ENCODE measurements around the gene BBIP1.

BBIP1 gene

GRCh38 chr10:110963162-110963561 is 44.2 kb upstream of the BBIP1 start:
- DNase-seq: no peak
- Histone ChIP-seq H3K4me3 (ENCODE audit: low read depth, low read length) (no peak overlapping the region), H3K4me1 (no peaks in the 10 kb centered on the region), H3K27me3 (no peaks in the 10 kb centered on the region), H3K9me3 (no peaks in the 10 kb centered on the region), H3K36me3 (0 out of 2 replicates have a peak, but pooled peaks cover 3% of the 10 kb centered on the region)
- TF ChIP-seq, protein P1, sequence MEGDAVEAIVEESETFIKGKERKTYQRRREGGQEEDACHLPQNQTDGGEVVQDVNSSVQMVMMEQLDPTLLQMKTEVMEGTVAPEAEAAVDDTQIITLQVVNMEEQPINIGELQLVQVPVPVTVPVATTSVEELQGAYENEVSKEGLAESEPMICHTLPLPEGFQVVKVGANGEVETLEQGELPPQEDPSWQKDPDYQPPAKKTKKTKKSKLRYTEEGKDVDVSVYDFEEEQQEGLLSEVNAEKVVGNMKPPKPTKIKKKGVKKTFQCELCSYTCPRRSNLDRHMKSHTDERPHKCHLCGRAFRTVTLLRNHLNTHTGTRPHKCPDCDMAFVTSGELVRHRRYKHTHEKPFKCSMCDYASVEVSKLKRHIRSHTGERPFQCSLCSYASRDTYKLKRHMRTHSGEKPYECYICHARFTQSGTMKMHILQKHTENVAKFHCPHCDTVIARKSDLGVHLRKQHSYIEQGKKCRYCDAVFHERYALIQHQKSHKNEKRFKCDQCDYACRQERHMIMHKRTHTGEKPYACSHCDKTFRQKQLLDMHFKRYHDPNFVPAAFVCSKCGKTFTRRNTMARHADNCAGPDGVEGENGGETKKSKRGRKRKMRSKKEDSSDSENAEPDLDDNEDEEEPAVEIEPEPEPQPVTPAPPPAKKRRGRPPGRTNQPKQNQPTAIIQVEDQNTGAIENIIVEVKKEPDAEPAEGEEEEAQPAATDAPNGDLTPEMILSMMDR (IDR thresholded peaks at IDR 0.05; ENCODE audit: low read depth, low read length): no peak

DNA sequence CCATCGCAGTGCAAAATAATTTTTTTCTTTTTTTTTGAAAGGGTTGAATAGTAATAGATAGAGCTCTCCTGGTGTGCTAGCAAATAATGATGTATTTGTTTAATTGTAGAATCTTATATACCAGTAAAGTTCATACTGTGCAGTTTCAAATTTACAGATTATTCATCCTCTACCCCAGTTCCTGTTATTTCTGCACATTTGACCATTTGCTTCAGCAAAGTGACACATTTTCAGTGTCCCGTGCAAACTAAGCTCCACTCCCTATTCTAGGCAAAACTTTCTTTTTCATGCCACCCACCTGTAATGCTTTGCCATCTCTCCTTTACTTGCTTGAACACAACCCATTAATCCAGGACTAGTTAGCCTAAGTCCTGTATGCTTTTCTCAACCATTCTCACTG is 43.5 kb upstream of the BBIP1 start:
- no peak overlapping the region for H3K4me3 ChIP-seq (ENCODE audit: low read depth, low read length)
- no peak for DNase-seq
- TF ChIP-seq, protein P1 (IDR thresholded peaks at IDR 0.05; ENCODE audit: low read depth, low read length): no peak
- H3K27me3 ChIP-seq: no peaks in the 10 kb centered on the region
- H3K36me3 ChIP-seq: 0 out of 2 replicates have a peak, but pooled peaks cover 3% of the 10 kb centered on the region
- H3K4me1 ChIP-seq: no peaks in the 10 kb centered on the region
- H3K9me3 ChIP-seq: no peaks in the 10 kb centered on the region

DNA sequence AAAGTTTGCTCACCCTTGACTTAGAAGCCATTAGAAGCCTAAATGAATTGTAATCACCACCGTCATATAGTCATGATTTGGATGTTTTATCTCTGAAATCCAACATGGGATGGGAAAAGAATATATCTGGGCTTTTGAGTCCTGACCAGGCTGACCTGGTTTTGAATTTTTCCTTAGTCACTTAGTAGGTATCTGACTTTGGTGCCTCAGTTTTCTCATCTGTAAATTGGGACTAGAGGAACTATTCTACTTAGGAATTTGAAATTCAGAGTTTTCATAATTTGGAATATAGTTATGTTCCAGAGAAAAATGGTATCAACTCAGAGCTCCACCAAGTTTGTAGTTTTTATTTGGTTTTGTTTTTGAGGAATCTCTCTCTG is 41.3 kb upstream of the BBIP1 start:
- Histone ChIP-seq H3K36me3 (0 out of 2 replicates have a peak, but pooled peaks cover 3% of the 10 kb centered on the region), H3K4me3 (ENCODE audit: low read depth, low read length) (no peak overlapping the region), H3K27me3 (no peaks in the 10 kb centered on the region), H3K9me3 (no peaks in the 10 kb centered on the region), H3K4me1 (no peaks in the 10 kb centered on the region)
- TF ChIP-seq, protein P1 (IDR thresholded peaks at IDR 0.05; ENCODE audit: low read depth, low read length): no peak
- no peak for DNase-seq

DNA sequence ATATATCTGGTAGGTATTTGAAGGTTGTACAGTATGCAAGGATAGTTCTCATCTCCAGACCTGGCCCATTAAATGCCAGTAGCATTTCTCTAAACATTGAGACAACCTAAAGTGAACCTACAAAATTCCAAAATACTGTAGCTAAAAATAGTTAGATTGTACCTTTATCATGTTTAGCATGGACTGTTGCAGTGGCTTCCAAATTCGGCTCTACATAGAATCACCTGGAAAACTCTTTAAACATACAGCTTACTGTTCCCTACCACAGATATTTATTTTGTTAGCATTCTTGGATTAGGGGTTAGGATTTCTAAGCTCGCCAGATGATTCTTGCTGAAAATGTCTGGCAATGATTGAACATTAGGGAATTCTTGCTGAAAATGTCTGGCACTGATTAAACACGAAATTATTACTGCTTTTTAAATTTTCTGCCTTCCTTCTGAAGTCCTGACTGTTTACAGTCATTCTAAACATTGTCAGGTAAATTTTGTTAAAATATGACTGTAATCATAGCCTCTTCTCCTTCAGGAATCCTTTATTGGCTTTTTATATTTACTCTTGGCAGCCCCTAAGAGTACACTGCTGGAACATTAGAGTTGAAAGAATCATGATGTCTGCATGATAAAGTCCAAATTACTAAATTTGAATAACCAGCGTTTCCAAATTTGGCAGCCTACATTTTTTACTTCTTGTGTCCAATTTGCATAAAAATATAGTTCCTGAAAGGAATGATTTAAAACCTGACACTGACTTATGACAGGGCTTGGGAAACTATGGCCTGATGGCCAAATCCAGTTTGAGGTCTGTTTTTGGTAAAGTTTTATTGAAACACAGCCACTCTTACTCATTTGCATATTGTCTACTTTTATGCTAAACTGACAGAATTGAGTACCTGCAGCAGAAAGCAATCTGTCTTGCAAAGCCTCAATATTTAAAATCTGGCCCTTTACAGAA is 40.7 kb upstream of the BBIP1 start:
- 0 out of 2 replicates have a peak, but pooled peaks cover 2% of the 10 kb centered on the region for H3K36me3 ChIP-seq
- TF ChIP-seq, protein P1 (IDR thresholded peaks at IDR 0.05; ENCODE audit: low read depth, low read length): no peak
- H3K4me1 ChIP-seq: no peaks in the 10 kb centered on the region
- DNase-seq: no peak
- no peaks in the 10 kb centered on the region for H3K9me3 ChIP-seq
- H3K4me3 ChIP-seq (ENCODE audit: low read depth, low read length): no peak overlapping the region
- no peaks in the 10 kb centered on the region for H3K27me3 ChIP-seq

GRCh38 chr10:110957606-110958005 is 38.6 kb upstream of the BBIP1 start:
- no peaks in the 10 kb centered on the region for H3K27me3 ChIP-seq
- H3K4me1 ChIP-seq: no peaks in the 10 kb centered on the region
- no peaks in the 10 kb centered on the region for H3K9me3 ChIP-seq
- H3K36me3 ChIP-seq: no peaks in the 10 kb centered on the region
- DNase-seq: no peak
- TF ChIP-seq, protein P1 (IDR thresholded peaks at IDR 0.05; ENCODE audit: low read depth, low read length): no peak
- no peak overlapping the region for H3K4me3 ChIP-seq (ENCODE audit: low read depth, low read length)

DNA sequence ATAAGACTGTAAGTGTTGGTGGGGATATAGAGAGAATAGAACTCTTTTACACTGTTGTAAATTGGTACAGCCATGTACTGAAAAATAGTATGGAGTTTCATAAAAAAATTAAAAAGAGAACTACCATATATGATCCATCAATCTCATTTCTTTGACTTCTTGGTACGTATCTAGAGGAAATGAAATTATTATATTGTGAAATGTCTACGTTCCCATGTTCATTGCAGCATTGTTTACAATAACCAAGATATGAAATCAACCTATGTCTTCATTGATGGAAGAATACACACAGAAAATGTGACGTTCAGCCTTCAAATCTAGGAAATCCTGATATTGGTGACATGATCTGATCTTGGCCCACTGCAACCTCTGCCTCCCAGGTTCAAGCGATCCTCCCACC is 32.4 kb upstream of the BBIP1 start:
- Histone ChIP-seq H3K27me3 (no peaks in the 10 kb centered on the region), H3K4me3 (ENCODE audit: low read depth, low read length) (no peak overlapping the region), H3K9me3 (no peaks in the 10 kb centered on the region), H3K36me3 (no peaks in the 10 kb centered on the region), H3K4me1 (no peaks in the 10 kb centered on the region)
- TF ChIP-seq, protein P1 (IDR thresholded peaks at IDR 0.05; ENCODE audit: low read depth, low read length): no peak
- DNase-seq: no peak

Data from BE2C (cell line).